Thyroid gland (tissue), 4 donors: ENCODE measurements around the gene LMTK2.

Experiments used
- POLR2A ChIP-seq, 2 donors: fragments of 450-650 bp; IDR thresholded peaks; one replicate each; pipeline ENCODE4 v1.6.1; 2017; ENCODE audit warnings: antibody characterized with exemption in 2 of 2, mild to moderate bottlenecking in 2 of 2, moderate library complexity in 1 of 2
- TF ChIP-seq, protein P1 (sequence below), 6 experiments: fragments of 200-600 bp in 3 of 6; fragments of 450-650 bp in 3 of 6; sonication (generic) in 3 of 6; IDR thresholded peaks; one replicate each; pipeline ENCODE4 v1.5.1; 2016 to 2019; ENCODE audit warnings: antibody characterized with exemption in 6 of 6, mild to moderate bottlenecking in 2 of 6, inconsistent platforms in 1 of 6, moderate library complexity in 1 of 6

DNA sequence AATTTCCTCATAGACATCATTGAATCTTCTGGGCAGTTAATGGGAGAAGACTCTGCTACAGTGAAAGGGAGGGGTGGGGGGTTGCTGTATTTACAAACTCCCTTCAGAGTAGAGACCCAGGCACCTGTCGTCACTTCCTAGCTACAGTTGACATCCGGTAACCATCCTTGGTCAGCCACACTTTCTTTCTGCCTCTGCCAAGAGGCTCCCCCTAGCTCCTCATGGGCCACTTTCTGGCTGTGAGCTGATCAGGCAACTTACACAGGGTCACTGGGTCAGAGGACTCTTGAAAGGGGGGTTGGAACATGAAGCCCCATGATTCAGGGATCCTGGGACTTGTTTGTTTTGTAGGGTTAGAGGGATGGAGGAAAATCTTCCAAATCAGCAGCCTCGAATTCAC is 144.1 kb downstream of the LMTK2 start:
- TF ChIP-seq, protein P1, sequence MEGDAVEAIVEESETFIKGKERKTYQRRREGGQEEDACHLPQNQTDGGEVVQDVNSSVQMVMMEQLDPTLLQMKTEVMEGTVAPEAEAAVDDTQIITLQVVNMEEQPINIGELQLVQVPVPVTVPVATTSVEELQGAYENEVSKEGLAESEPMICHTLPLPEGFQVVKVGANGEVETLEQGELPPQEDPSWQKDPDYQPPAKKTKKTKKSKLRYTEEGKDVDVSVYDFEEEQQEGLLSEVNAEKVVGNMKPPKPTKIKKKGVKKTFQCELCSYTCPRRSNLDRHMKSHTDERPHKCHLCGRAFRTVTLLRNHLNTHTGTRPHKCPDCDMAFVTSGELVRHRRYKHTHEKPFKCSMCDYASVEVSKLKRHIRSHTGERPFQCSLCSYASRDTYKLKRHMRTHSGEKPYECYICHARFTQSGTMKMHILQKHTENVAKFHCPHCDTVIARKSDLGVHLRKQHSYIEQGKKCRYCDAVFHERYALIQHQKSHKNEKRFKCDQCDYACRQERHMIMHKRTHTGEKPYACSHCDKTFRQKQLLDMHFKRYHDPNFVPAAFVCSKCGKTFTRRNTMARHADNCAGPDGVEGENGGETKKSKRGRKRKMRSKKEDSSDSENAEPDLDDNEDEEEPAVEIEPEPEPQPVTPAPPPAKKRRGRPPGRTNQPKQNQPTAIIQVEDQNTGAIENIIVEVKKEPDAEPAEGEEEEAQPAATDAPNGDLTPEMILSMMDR (IDR thresholded peaks at IDR 0.05): no peak
- no peak for TF ChIP-seq POLR2A (IDR thresholded peaks at IDR 0.05)
